Lower leg skin (tissue), 3 donors: ENCODE results near the gene ERC2.

Source experiments
- POLR2A ChIP-seq, 2 donors: fragments of 450-650 bp; IDR thresholded peaks; one replicate each; pipeline ENCODE4 v1.6.1; 2016 to 2017; ENCODE audit warnings: antibody characterized with exemption in 2 of 2, mild to moderate bottlenecking in 1 of 2, moderate library complexity in 1 of 2
- TF ChIP-seq, protein P1 (sequence below), 3 donors: fragments of 450-650 bp; IDR thresholded peaks; one replicate each; pipeline ENCODE4 v1.5.1; 2016; ENCODE audit warnings: antibody characterized with exemption in 3 of 3, mild to moderate bottlenecking in 3 of 3, moderate library complexity in 2 of 3

DNA sequence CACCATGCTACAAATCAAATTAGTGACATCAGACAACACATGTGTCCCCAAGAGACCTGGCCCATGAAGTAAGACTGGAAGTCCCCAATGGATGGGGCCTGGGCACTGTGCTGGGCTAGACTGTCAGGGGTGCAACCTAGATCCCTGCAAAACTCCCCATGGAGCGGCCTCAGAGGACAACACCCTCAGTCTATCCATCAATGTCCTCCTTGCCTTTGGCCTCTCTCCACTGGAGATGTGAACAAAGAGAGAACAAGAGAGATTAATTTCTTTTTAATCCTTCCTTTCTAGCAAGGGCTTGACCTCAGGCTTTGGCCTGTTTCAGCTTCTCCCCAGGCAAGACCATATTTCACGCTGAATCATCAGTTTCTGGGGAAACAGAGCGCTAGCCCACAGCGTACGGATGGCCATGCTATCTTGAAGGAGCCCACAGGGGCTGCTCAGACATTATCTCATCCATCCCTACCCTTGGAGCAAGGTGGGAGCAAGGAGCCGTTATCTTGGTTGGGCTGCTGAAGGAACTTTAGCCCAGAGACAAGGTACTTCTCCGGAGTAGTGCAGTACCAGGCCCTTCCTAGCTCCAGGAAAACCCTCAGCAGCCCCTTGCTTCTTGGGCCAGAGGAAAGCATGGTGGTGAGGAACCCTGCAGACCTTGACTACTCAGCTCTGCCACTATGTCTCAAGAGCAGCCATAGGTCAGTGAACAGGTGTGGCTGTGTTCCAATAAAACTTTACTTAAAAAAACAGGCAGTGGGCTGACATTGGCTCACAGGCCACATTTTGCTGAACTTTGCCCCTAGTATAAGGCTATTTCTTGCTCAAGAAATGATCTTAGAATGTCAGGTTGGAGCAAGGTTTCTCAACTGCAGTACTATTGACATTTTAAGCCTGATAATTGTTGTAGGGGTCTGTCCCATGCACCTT, 908.5 kb downstream of the ERC2 start:
- TF ChIP-seq, protein P1, sequence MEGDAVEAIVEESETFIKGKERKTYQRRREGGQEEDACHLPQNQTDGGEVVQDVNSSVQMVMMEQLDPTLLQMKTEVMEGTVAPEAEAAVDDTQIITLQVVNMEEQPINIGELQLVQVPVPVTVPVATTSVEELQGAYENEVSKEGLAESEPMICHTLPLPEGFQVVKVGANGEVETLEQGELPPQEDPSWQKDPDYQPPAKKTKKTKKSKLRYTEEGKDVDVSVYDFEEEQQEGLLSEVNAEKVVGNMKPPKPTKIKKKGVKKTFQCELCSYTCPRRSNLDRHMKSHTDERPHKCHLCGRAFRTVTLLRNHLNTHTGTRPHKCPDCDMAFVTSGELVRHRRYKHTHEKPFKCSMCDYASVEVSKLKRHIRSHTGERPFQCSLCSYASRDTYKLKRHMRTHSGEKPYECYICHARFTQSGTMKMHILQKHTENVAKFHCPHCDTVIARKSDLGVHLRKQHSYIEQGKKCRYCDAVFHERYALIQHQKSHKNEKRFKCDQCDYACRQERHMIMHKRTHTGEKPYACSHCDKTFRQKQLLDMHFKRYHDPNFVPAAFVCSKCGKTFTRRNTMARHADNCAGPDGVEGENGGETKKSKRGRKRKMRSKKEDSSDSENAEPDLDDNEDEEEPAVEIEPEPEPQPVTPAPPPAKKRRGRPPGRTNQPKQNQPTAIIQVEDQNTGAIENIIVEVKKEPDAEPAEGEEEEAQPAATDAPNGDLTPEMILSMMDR (IDR thresholded peaks at IDR 0.05), result no peak
- no peak for TF ChIP-seq POLR2A (IDR thresholded peaks at IDR 0.05)
